RWPE2 (cell line): ENCODE results near the gene PSMB1.

Source experiments
- ATAC-seq: fragments of 200-7000 bp; cut with Tn5 transposase; 3 replicates; pipeline ENCODE4 v1.9.1; 2021; ENCODE audit warnings: low read depth
- DNase-seq: peaks from one replicate; pipeline ENCODE4 v3.0.0-alpha.2; 2020; ENCODE audit warnings: low spot score
- H3K27ac ChIP-seq: fragments of 450-650 bp; 2 replicates; pipeline ENCODE4 v1.5.1; 2017; ENCODE audit warnings: mild to moderate bottlenecking; ENCODE audit not compliant: poor library complexity, severe bottlenecking
- H3K27me3 ChIP-seq: fragments of 250-450 bp; sonication (Bioruptor Pico); 2 replicates; pipeline ENCODE4 v1.5.1; 2021; ENCODE audit warnings: mild to moderate bottlenecking, moderate library complexity; ENCODE audit not compliant: insufficient read depth, poor library complexity, severe bottlenecking
- H3K36me3 ChIP-seq: fragments of 250-450 bp; sonication (Bioruptor Pico); 2 replicates; pipeline ENCODE4 v1.5.1; 2020; ENCODE audit warnings: low read depth, mild to moderate bottlenecking, moderate library complexity
- H3K4me1 ChIP-seq: fragments of 250-450 bp; sonication (Bioruptor Pico); 2 replicates; pipeline ENCODE4 v1.5.1; 2021; ENCODE audit warnings: mild to moderate bottlenecking, moderate library complexity; ENCODE audit not compliant: insufficient read depth, poor library complexity, severe bottlenecking
- H3K4me3 ChIP-seq: fragments of 250-450 bp; sonication (Bioruptor Pico); 2 replicates; pipeline ENCODE4 v1.5.1; 2021; ENCODE audit warnings: mild to moderate bottlenecking, moderate library complexity; ENCODE audit not compliant: severe bottlenecking
- H3K9me3 ChIP-seq: fragments of 250-450 bp; sonication (Bioruptor Pico); 2 replicates; pipeline ENCODE4 v1.5.1; 2021; ENCODE audit warnings: mild to moderate bottlenecking, moderate library complexity; ENCODE audit not compliant: severe bottlenecking
- CTCF ChIP-seq: fragments of 450-650 bp; IDR thresholded peaks from one replicate; pipeline ENCODE4 v1.5.1; 2017; ENCODE audit warnings: mild to moderate bottlenecking, moderate library complexity; ENCODE audit not compliant: poor library complexity, severe bottlenecking

Gene PSMB1

GRCh38 chr6:170552765-170553533 lies at the start of gene PSMB1:
Gene PSMB1, minus strand, starts transcription at chr6:170553307. Its CDS starts 65 bp downstream, at chr6:170553242.
- no peaks in the 10 kb centered on the region for H3K9me3 ChIP-seq
- H3K4me3 ChIP-seq, result peak within 1 kb of the TSS; percentile 71
- peak; percentile 74 for ATAC-seq
- no peaks in the 10 kb centered on the region for H3K27me3 ChIP-seq
- peaks cover 11% of the 10 kb centered on the region for H3K4me1 ChIP-seq
- peak; percentile 95 for DNase-seq
- TF ChIP-seq CTCF, result no peak
- peaks cover 56% of the 10 kb centered on the region for H3K36me3 ChIP-seq
- H3K27ac ChIP-seq, result peak within 1 kb of the TSS; percentile 52

- DNase-seq (no peak), ATAC-seq (no peak)
- no peak for TF ChIP-seq CTCF
- Histone ChIP-seq H3K4me3 (no peak overlapping the region), H3K4me1 (no peaks in the 10 kb centered on the region), H3K9me3 (peaks cover under 1% of the 10 kb centered on the region), H3K36me3 (no peaks in the 10 kb centered on the region), H3K27ac (no peak overlapping the region), H3K27me3 (peaks cover 36% of the 10 kb centered on the region)
Measured at GRCh38 chr6:170597278-170597677, 44.2 kb upstream of the PSMB1 start.

GRCh38 chr6:170596426-170596825 lies 43.3 kb upstream of the PSMB1 start:
- DNase-seq (no peak), ATAC-seq (no peak)
- Histone ChIP-seq H3K27ac (no peak overlapping the region), H3K9me3 (peaks cover 8% of the 10 kb centered on the region), H3K27me3 (peaks cover 28% of the 10 kb centered on the region), H3K4me1 (no peaks in the 10 kb centered on the region), H3K4me3 (no peak overlapping the region), H3K36me3 (no peaks in the 10 kb centered on the region)
- no peak for TF ChIP-seq CTCF

GRCh38 chr6:170590725-170591124 lies 37.6 kb upstream of the PSMB1 start:
- no peaks in the 10 kb centered on the region for H3K4me1 ChIP-seq
- H3K9me3 ChIP-seq, result peaks cover 10% of the 10 kb centered on the region
- H3K4me3 ChIP-seq, result no peak overlapping the region
- H3K36me3 ChIP-seq, result no peaks in the 10 kb centered on the region
- DNase-seq, result no peak
- no peak overlapping the region for H3K27ac ChIP-seq
- ATAC-seq, result no peak
- TF ChIP-seq CTCF, result no peak
- H3K27me3 ChIP-seq, result peaks cover 10% of the 10 kb centered on the region

GRCh38 chr6:170584954-170585498 lies 31.9 kb upstream of the PSMB1 start:
- H3K27ac ChIP-seq, result peak overlapping the region; percentile 60
- peaks cover 31% of the 10 kb centered on the region for H3K36me3 ChIP-seq
- ATAC-seq (peak; percentile 55), DNase-seq (no peak)
- H3K4me1 ChIP-seq, result peaks cover 6% of the 10 kb centered on the region
- H3K27me3 ChIP-seq, result no peaks in the 10 kb centered on the region
- H3K4me3 ChIP-seq, result peak overlapping the region; percentile 93
- TF ChIP-seq CTCF, result no peak
- H3K9me3 ChIP-seq, result no peaks in the 10 kb centered on the region
